ENCODE data around the gene RAPGEF2.
"Not testable (repeated sequence)": the region's sequence is repeated elsewhere in the genome, so short reads cannot be mapped to it uniquely, and the experiment has no call there.

RAPGEF2 gene

GRCh38 chr4:159137176-159137575 is 34.3 kb downstream of the RAPGEF2 start:
- peak in 1 of 2 experiments; percentile 13 for DNase-seq

DNA sequence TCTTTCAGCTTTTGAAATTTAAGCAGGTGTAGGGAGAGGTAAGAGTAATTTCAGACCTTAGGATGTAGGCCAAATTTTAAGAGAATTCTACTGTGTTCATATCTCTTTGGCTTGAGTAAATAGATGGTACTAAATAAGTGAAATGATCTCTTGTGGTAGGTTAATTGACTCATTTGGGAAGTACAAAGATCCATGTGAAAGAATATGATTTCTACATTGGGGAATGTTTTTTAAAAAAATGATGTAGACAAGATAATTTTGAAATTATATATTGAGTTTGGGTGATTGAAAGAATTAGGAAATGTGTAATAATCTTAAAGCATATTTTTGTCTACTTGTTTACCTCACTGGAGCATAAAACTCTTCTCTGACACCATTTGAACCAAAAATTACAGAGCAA is 35.6 kb downstream of the RAPGEF2 start:
- DNase-seq = no peak

GRCh38 chr4:159141193-159141592 is 38.3 kb downstream of the RAPGEF2 start:
- DNase-seq = no peak

DNA sequence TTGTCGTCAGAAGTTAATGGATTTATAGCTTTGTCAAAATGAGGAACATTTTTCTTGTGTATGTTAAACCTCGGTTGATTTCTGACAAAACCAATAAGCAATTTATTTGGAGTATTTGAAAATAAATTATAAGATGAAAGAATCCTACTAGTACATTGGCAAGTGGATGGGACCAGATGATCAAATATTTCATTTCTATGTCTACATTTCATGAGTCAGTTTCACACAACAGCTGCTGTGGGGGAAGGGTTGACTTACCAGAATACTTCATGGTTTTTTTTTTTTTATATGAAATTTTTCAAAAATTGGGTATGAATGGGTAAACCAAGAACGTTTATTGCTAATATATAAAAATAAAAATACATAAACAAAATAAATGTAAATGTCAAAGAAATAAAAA is 39.4 kb downstream of the RAPGEF2 start:
- DNase-seq = peak; percentile 27 to 52

GRCh38 chr4:159142681-159143384 is 40.0 kb downstream of the RAPGEF2 start:
- DNase-seq = peak in 1 of 2 experiments; percentile 29

DNA sequence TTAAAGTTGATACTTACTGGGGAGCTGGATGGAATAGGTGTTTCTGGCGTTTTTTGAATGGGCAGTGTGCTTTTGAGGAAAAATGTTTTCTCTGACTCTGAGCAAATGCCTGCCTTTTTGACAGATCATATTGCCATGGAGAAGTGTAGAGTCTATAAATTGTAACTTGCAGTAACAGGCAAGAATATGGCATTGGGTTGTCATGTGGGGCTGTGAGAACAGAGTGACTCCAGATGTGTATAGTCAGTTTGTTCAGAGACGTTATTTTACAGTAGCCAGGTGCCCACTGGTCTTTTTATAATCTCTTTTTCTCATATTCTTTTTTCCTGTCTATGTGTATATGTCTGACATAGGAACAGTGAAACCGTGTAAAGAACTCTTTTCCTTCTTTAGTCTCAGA is 40.8 kb downstream of the RAPGEF2 start:
- no peak for DNase-seq

GRCh38 chr4:159144112-159144694 is 41.3 kb downstream of the RAPGEF2 start:
- no peak for DNase-seq

DNA sequence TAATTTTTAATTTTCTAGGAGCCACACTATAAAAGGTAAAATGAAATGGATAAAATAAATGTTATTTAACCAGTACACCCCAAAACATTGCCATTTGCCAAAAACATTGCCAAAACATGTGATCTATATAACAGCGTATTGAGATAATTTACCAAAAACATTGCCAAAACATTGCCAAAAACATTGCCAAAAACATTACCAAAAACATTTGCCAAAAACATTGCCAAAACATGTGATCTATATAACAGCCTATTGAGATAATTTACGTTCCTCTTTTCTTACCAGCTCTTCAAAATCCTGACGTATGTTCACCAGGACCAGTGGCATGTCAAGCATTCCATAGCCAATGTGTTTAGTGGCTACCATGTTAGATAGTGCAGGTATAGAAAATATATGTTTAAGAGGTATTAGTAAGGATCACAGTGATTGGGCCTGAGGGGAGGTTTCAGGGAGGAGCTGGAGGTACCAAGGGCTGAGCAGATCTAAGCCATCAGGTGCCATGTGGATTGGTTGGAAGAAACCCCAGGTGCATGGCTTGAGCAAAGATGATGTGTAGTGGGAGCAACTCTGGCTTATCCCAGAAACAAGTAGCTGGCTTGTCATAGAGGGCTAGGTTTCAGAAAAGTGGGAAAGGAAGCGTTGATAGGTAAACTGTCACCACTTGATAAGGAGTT is 42.6 kb downstream of the RAPGEF2 start:
- no peak for DNase-seq

DNA sequence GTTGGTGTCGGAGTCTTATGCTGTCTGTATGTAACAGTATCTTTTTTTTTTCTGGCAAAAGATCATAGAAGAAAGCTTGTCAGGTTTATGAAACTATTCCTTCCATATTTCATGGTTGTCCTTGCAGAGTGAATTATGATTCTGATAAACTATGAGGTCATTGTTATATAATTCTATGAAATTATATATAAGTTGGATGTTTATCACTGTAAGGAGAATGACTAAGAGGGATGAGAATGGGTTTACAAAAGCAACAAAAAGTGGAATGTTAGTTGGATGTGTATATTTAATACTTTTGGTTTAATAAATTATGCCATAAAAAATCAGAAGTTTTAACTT is 43.1 kb downstream of the RAPGEF2 start:
- no peak for DNase-seq

- DNase-seq = no peak
Observed at GRCh38 chr4:159146488-159146887, 43.6 kb downstream of the RAPGEF2 start.

- no peak for DNase-seq
Observed at GRCh38 chr4:159148441-159148840, 45.6 kb downstream of the RAPGEF2 start.

- no peak for DNase-seq
Observed at GRCh38 chr4:159149666-159150065, 46.8 kb downstream of the RAPGEF2 start.

DNA sequence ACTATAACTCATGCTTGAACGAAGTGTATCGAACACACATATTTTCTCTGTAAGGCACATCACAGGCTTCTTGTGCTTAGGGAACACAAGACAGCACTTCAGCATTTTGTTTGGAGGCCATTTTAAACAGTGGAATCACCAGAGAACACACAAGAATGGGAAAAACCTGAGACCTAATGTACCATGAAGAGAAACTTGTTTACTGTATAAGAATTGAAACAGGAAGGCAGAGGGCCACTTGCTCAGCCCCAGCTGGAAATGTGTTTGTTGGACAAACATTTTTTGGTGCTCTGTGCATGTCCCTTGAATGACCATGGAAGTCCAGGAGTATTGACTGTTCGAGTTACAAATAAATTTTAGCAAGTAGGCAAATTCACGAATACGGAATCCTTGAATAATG is 47.5 kb downstream of the RAPGEF2 start:
- DNase-seq = no peak

DNA sequence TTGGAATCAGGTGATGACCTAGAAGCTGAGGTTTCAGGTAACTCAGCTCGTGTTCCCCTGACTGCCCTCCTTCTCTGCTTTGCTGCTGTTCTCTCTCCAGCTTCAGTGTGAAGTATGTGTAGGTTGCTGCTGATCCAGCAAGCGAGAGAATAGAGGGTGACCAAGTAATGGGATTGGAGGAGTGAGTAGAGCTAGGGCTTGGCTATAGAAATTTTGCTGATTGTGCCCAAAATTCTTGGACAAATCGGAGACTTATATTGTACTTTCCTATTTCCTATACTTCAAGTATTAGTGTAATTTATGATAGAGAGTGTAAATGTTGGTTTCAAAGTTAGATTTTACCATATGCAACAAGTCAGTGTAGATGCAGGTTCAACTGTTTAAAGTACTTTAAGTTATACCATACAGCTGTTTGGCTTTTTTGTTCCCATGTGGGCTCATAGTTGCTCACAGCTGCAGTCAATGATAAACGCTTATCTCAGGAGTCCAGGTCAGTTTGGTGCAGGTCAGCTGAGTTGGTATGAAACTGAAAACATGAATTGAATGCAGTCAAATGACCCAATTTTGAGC is 48.0 kb downstream of the RAPGEF2 start:
- DNase-seq = no peak

GRCh38 chr4:159151689-159152088 is 48.8 kb downstream of the RAPGEF2 start:
- no peak for DNase-seq

DNA sequence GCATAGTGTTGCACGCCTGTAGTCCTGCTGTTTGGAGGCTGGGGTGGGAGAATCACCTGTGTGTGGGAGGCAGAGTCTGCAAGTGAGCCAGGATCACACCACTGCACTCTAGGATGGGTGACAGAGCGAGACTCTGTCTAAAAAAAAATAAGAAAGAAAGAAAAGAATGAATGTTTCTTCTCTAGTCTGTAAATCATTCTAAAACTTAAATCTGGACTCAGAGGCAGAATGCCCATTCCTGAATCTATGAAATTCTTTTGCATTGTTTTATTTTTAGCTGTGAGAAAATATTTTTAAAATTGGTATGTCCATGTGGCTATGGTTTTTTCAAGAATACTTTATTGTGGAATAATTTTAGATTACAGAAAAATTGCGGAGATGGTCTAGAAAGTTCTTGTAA is 49.3 kb downstream of the RAPGEF2 start:
- no peak for DNase-seq

DNA sequence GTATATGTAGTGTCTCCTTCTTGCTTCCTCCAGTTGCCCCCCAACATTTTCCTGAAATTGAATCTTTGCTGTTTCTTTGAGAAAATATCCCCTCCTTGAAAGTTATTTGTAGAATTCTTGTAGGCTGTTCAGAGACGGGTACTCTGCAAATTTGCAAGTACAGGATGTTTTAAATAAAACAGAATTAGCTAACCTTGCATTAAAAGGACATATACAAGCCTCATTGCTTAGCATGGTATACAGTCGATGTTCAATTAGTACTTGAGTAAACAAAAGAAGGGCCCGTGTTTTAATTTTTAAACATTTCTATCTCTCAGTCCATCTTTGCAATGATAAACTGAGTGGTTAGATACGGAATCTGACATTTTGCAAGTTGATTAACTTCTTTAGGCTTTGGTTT is 50.8 kb downstream of the RAPGEF2 start:
- no peak for DNase-seq

GRCh38 chr4:159155119-159155518 is 52.2 kb downstream of the RAPGEF2 start:
- no peak for DNase-seq

GRCh38 chr4:159158083-159158617 is 55.3 kb downstream of the RAPGEF2 start:
- DNase-seq = no peak

DNA sequence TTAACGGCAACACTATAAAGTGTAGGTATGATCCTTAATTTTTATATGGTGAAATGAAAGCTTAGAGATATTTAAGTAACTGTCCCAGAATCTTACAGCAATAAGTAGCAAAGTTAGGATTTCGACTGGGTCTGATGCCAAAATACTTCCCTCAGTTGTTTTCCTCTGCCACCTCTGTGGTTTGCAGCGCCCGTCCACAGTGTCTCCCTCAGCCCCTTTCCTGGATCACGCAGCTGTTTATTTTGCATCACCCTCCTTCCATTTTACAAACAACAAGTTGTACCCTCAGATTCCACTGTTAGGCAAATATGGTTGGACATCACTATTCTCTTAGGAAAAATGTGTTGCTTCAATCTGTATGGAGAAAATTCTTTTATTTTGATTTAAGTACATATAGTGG is 56.1 kb downstream of the RAPGEF2 start:
- no peak for DNase-seq

GRCh38 chr4:159159611-159160010 is 56.7 kb downstream of the RAPGEF2 start:
- no peak for DNase-seq

DNA sequence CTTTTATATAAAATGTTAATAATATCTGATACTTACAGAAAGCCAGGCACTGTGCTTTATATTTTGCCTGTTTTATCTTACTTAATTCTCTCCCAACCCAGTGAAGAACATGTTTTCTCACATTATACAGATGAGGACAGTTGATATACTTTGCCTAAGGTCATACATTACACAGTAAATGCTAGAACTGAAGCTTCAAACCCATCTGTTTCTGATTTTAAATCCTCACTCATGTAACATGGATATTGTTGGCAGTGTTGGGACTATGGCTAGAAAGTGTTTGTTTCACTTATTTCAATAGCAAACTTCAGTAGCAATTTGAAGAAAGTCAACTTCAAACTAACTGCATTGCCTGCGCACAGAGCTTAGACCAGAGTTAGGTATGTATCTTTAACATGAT is 57.4 kb downstream of the RAPGEF2 start:
- DNase-seq = no peak

DNA sequence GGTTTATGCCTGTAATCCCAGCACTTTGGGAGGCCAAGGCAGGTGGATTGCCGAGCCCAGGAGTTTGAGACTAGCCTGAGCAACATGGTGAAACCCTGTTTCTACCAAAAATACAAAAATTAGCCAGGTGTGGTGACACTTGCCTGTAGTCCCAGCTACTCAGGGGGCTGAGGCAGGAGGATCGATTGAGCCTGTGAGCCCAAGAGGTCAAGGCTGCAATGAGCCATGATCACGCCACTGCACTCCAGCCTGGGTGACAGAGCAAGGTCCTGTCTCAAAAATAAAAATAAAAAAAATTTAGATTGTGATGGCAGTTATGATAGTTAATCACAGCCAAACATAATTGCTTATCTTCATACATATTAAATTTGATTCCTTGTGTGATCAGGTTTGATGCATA is 58.6 kb downstream of the RAPGEF2 start:
- DNase-seq = not testable (repeated sequence)

DNA sequence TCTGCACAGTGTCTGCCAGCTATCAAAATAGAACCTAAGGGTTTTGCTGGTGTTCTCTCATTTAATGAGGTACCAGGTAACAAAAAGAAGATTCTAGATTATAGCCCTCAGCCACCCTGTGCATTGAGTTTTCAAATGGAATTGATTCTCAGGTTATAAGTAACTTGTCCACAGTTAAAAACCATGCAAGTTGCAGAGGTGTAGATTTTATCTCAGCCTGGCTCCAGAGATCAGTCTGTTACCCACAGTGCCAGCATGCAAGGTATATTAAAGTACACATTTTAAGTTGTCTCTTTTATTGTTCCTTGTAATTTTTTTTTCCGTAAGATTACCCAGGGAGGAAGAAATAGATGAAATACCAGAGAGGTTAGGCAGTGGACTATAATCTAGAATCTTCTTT is 59.7 kb downstream of the RAPGEF2 start:
- no peak for DNase-seq

Measured in NCI-H524 (cell line).